ENCODE results near the gene EXOC6B.

Gene EXOC6B

DNA sequence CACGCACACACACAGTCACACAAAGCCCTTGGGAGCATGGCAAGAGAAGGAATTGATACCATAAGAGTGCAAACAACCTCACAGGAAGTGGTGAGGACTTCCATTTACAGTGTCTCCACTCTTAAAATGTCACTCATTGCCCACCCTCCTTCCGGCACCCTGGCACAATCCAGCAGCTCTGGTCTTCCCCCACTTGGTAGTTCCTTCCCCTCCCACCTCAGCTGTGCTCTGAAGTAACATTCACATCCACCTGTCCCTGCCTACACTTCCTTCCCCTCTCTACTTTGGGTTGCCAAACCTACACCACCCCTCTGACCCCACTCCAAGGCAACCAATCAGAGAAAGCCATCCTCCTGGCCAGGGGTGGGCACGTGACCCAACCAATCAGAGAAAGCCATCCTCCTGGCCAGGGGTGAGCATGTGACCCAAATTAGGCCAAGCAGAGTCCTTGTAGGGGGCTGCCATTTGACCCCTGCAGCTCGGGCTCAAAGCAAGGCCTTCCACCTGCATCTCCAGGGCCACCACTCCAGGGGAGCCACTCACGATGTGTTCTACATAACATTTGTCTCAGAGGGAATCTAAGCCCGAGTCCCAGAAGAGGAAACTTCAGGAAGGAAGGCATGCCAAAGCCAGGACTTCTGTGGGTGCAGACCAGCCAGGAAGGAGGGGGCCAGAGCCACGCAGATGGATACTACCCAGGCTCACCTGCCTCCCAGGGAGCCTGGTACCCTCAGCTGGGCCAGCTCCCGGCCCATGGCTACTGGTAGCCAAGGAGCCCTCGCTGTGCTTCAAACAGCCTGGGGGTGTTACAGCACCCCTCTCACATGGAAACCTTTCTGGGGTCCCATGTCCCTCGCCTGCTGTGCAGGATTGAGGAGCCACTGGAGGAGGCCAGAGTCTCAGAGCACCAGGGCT, 699.4 kb downstream of the EXOC6B start:
- H3K4me3 ChIP-seq (ENCODE audit: low read length) = no peak overlapping the region
- TF ChIP-seq EZH2phosphoT487 (IDR thresholded peaks at IDR 0.05; ENCODE audit: low read depth) = no peak
- H3K79me2 ChIP-seq (ENCODE audit: low read length) = no peaks in the 10 kb centered on the region
- H3K27ac ChIP-seq (ENCODE audit: low read length) = no peak overlapping the region
- no peak overlapping the region for H3K4me2 ChIP-seq (ENCODE audit: low read length)
- peaks cover 13% of the 10 kb centered on the region for H3K27me3 ChIP-seq (ENCODE audit: low read depth, low read length)
- H3K9ac ChIP-seq (ENCODE audit: low read length) = no peak overlapping the region
- H3K36me3 ChIP-seq (replicated peaks; ENCODE audit: low read depth, low read length) = no peaks in the 10 kb centered on the region
- no peaks in the 10 kb centered on the region for H4K20me1 ChIP-seq (ENCODE audit: insufficient read depth, low read length)
- no peaks in the 10 kb centered on the region for H3K4me1 ChIP-seq (ENCODE audit: low read length)
- H3K9me3 ChIP-seq (ENCODE audit: insufficient read depth, low read length) = no peaks in the 10 kb centered on the region
- H2AFZ ChIP-seq (ENCODE audit: low read depth, low read length) = no peak overlapping the region
